ENCODE measurements around the gene METAP2.

DNA sequence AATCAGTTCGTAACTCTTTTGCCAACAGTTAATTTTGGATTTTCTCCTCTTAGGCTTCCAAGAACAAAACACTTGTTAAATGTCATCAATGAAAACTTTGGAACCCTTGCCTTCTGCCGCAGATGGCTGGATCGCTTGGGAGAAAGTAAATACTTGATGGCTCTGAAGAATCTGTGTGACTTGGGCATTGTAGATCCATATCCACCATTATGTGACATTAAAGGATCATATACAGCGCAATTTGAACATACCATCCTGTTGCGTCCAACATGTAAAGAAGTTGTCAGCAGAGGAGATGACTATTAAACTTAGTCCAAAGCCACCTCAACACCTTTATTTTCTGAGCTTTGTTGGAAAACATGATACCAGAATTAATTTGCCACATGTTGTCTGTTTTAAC lies 39.6 kb downstream of the METAP2 start:
- TF ChIP-seq, protein P1, sequence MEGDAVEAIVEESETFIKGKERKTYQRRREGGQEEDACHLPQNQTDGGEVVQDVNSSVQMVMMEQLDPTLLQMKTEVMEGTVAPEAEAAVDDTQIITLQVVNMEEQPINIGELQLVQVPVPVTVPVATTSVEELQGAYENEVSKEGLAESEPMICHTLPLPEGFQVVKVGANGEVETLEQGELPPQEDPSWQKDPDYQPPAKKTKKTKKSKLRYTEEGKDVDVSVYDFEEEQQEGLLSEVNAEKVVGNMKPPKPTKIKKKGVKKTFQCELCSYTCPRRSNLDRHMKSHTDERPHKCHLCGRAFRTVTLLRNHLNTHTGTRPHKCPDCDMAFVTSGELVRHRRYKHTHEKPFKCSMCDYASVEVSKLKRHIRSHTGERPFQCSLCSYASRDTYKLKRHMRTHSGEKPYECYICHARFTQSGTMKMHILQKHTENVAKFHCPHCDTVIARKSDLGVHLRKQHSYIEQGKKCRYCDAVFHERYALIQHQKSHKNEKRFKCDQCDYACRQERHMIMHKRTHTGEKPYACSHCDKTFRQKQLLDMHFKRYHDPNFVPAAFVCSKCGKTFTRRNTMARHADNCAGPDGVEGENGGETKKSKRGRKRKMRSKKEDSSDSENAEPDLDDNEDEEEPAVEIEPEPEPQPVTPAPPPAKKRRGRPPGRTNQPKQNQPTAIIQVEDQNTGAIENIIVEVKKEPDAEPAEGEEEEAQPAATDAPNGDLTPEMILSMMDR (optimal IDR thresholded peaks at IDR 0.05 in 1 of 3, IDR thresholded peaks at IDR 0.05 in 1 of 3, conservative IDR thresholded peaks at IDR 0.05 in 1 of 3; ENCODE audit: extremely low read depth in 1 of 3, insufficient read depth in 2 of 3, low read length in 3 of 3) = no peak
- no peak for TF ChIP-seq EZH2 (IDR thresholded peaks at IDR 0.05; ENCODE audit: low read length)
